Measurements from ENCODE around the gene TOR1A. TPM values are rescaled to one million over a fixed set of nuclear protein-coding genes. Genes with fewer than 3 reads are reported as not detected.

The TOR1A gene
- total RNA-seq, 2 donors from 2014 or later, result 17.4 to 27.0 TPM

- peaks cover 6 to 28% of the 10 kb centered on the region in 2 donors for H3K36me3 ChIP-seq (replicated peaks in 1 of 2; ENCODE audit: insufficient read depth in 1 of 2, low read depth in 2 of 2)
- DNase-seq (no peak), ATAC-seq (no peak)
- WGBS, 2 donors, result 61 to 69% methylated on average over 6 of the region's 6 CpGs
- TF ChIP-seq POLR2A (IDR thresholded peaks at IDR 0.05) (no peak), CTCF (IDR thresholded peaks at IDR 0.05) (no peak)
- peaks cover 9% of the 10 kb centered on the region for H3K4me1 ChIP-seq
- H3K27me3 ChIP-seq, result no peaks in the 10 kb centered on the region
- intact Hi-C loops (cut with DNase I), result no loop called here
- H3K27ac ChIP-seq, result no peak overlapping the region
- H3K4me3 ChIP-seq, result no peak overlapping the region
- H3K9me3 ChIP-seq, result no peaks in the 10 kb centered on the region
Observed at GRCh38 chr9:129826344-129826743, 2.4 kb upstream of the TOR1A start.

GRCh38 chr9:129823542-129823934 lies 398 bp downstream of the TOR1A start:
- peak overlapping the region; percentile 93 to 94 for H3K4me3 ChIP-seq
- ATAC-seq, result no peak
- peaks cover 0 to 6% of the 10 kb centered on the region in 2 donors for H3K36me3 ChIP-seq (replicated peaks in 1 of 2; ENCODE audit: insufficient read depth in 1 of 2, low read depth in 2 of 2)
- intact Hi-C loops (cut with DNase I), result no loop called here
- DNase-seq, result no peak
- H3K27me3 ChIP-seq, result no peaks in the 10 kb centered on the region
- WGBS, 2 donors, result 0 to 1% methylated on average over 3 to 14 of the region's 15 CpGs
- H3K4me1 ChIP-seq, result peaks cover 9% of the 10 kb centered on the region
- TF ChIP-seq POLR2A (IDR thresholded peaks at IDR 0.05), result no peak
- TF ChIP-seq CTCF (IDR thresholded peaks at IDR 0.05), result no peak
- no peaks in the 10 kb centered on the region for H3K9me3 ChIP-seq
- peak overlapping the region in 3 of 4 donors; percentile 49 to 77 (median 71) for H3K27ac ChIP-seq

DNA sequence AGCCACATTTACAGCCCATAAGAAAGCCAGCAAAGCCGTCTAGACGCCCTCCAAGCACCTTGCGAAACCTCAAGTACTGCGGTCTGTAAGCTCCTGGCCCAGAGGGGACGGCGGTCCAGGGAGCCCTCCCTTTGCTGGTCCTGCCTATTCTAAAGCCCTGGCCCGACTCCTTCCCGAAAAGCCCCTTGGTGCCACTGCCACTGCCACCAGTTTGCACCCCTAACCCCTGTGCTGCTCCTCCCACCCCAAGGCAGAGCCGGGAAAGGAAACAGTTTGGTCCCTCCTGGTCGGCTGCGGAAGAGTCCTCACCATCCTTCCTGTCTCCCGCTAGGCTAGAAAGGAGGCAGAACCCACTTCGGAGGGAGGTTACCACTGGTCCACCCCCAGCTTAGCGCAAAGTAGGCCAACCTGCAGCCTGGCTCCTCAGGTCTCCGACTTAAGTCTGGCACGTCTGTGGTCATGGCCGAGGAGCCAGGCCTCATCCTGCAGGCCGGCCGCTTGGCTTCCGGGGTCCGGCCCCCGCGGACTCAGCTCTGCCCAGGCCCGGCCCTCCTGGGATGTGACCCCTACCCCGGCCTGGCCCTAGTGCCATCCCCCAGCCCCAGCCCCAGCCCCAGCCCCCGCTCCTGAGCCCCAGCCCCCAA lies 916 bp downstream of the TOR1A start:
- H3K36me3 ChIP-seq (replicated peaks in 1 of 2; ENCODE audit: insufficient read depth in 1 of 2, low read depth in 2 of 2), result peaks cover 0 to 4% of the 10 kb centered on the region in 2 donors
- 22 to 62% methylated on average over 9 to 17 of the region's 26 CpGs for WGBS, 2 donors
- ATAC-seq (no peak), DNase-seq (peak in 1 of 4 donors; percentile 24)
- intact Hi-C loops (cut with DNase I), result no loop called here
- H3K9me3 ChIP-seq, result no peaks in the 10 kb centered on the region
- peak overlapping the region; percentile 93 to 94 for H3K4me3 ChIP-seq
- peak overlapping the region in 1 of 4 donors; percentile 49 for H3K27ac ChIP-seq
- no peaks in the 10 kb centered on the region for H3K27me3 ChIP-seq
- H3K4me1 ChIP-seq, result peaks cover 9% of the 10 kb centered on the region
- TF ChIP-seq POLR2A (IDR thresholded peaks at IDR 0.05) (no peak), CTCF (IDR thresholded peaks at IDR 0.05) (no peak)

- TF ChIP-seq POLR2A (IDR thresholded peaks at IDR 0.05) (no peak), CTCF (IDR thresholded peaks at IDR 0.05) (no peak)
- Histone ChIP-seq H3K27ac (no peak overlapping the region), H3K36me3 (replicated peaks in 1 of 2; ENCODE audit: insufficient read depth in 1 of 2, low read depth in 2 of 2) (peaks cover 0 to 2% of the 10 kb centered on the region in 2 donors), H3K27me3 (no peaks in the 10 kb centered on the region), H3K4me3 (no peak overlapping the region), H3K4me1 (peaks cover 7% of the 10 kb centered on the region), H3K9me3 (no peaks in the 10 kb centered on the region)
- intact Hi-C loops (cut with DNase I), result no loop called here
- peak in 1 of 4 donors; percentile 34 for DNase-seq
- ATAC-seq, result no peak
- 69 to 82% methylated on average over 14 of the region's 14 CpGs for WGBS, 2 donors
Observed at GRCh38 chr9:129816501-129817435, 7.2 kb downstream of the TOR1A start.
